ENCODE results near the gene C1GALT1C1L. TPM values are rescaled to one million over a fixed set of nuclear protein-coding genes. Genes with fewer than 3 reads are reported as not detected.
"Not testable (repeated sequence)": the region's sequence is repeated elsewhere in the genome, so short reads cannot be mapped to it uniquely, and the experiment has no call there.

Gene C1GALT1C1L
- total RNA-seq (2014; rRNA removed; shearing (Covaris generic)): 3.9 and 4.2 TPM in 2 replicates

GRCh38 chr2:43676322-43677050 lies at the start of gene C1GALT1C1L:
Gene C1GALT1C1L, minus strand, starts transcription at chr2:43676429. Its CDS starts 107 bp downstream, at chr2:43676322.
- DNase-seq (ENCODE audit: low spot score): peak; percentile 49

GRCh38 chr2:43725711-43726246 lies 49.5 kb upstream of the C1GALT1C1L start:
- DNase-seq (ENCODE audit: low spot score): no peak

DNA sequence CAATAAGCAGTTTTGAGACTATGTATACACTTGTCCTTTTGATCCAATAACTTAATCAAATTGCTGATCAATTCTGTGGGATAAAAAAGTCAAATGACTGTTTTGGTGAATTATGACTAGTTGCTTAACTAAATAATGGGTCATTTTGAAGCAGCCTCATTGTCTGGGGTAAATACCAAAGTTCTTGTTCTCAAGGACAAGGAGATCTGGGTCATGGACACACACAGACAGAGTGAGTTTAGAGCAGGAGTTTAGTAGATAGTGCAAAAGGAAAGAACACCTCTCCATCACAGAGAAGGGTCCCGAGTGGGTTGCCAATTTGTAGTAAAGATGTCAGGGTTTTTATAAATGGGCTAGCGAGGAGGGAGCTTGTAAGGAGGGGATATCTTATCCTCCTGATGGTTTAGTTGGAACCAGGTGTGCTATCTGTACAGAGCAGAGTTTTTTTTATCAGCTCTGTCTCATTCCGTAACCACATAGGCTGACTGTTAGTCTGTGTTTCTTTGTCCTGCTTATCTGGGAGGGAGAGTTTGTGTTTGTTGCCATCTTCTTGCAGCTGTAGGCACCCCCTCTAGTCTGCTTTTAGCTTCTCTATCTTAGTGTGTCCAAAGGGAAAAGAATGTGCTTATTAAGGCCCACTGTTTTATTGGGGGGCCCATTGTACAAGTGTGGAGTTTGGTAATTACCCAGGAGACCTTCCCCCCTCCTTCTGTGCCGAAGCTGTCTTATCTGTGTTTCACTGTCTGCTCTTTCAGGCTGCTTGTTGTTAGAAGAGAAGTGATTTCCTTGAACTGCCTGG lies 48.7 kb upstream of the C1GALT1C1L start:
- DNase-seq (ENCODE audit: low spot score): no peak

GRCh38 chr2:43718530-43719124 lies 42.4 kb upstream of the C1GALT1C1L start:
- DNase-seq (ENCODE audit: low spot score): no peak

DNA sequence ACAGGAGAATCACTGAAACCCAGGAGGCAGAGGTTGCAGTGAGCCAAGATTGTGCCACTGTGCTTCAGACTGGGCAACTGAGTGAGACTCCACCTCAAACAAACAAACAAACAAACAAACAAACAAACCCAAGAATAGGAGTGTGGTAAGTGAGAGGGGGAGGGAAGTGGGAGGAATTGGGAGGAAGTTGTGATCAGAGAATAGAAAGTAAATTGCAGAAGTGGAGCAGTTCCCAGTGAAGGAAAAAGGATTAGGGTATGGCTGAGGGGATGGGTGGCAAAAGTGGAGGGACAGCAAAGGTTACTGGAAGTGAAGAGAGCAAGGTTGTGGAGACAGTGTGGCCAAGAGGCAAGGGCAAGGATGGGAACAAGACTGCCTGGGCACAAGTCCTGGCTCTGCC lies 41.1 kb upstream of the C1GALT1C1L start:
- no peak for DNase-seq (ENCODE audit: low spot score)

DNA sequence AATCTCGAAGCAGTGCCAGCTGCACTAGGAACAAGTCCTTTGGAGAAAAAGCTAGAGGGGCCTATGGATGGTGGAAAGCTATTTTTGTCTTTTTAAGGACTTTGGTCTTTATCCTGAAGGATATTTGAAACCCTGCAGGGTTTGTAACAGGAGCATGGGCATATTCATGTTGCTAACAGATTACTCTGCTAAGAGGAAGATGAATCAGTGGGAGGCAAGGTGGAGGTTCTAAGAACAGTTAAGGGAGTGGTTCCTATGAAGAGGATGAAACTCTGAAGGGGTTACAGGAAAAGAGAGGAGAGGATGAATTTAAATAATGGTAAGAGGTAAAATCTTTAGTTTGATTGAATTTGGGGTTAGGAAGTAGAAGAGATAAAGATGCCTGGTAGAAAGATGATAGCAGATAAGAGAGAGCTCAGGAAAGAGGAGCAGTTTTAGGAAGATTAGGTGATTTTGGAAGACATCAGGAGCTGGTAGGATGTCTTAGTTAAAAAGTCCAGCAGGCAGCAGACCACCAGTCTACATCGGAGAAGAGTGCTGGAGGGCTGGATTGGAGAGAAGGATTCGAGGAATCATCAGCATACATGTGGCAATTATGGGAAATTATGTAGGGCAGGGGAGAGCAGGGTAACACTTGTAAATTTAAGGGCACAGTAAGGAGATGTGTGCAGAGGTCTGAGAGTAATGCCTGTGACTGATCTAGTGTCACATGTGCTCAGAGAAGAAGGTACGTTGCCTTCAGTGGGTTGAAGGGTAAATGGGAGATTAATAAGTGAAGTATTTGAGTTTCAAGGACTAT lies 39.3 kb upstream of the C1GALT1C1L start:
- DNase-seq (ENCODE audit: low spot score): no peak

DNA sequence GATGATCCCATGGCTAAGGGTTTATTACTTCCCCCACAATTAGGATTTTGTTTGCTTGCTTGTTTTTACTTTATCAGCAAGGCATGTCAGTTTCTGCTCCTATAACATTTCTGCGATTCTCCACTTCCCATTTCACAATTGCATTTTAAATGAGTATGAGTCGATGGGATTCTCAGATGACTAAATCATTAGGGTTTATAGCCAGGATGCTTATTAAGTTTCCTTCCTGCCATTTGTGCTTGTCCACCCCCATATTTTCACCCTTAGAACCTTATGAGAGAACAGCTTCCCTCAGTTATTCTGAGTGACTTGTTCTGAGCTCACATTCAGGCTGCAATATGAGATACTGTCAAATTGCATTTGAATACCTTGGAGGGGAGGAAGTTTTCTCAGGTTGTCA lies 37.9 kb upstream of the C1GALT1C1L start:
- DNase-seq (ENCODE audit: low spot score): no peak

- DNase-seq (ENCODE audit: low spot score): no peak
These were observed 34.6 kb upstream of the C1GALT1C1L start for GRCh38 chr2:43710866-43711265.

DNA sequence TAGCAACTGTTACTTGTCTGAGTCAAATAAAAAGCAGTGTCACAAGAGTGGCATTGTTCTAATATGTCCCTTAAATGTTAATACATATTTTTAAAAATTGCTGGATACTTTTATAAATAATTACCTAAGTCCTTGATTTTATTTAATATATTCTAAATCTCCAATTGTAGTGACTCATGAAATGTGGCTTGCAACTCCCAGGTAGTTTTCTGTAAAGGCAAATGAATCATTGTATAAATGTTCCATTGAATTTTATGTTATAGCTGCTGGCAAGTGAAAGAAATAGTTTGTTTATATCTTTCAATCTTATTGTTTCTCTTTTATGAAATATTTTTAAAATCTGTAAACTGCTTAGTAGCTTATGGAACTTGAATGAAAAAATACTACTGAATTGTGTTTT lies 32.7 kb upstream of the C1GALT1C1L start:
- no peak for DNase-seq (ENCODE audit: low spot score)

- no peak for DNase-seq (ENCODE audit: low spot score)
These were observed 31.9 kb upstream of the C1GALT1C1L start for GRCh38 chr2:43708178-43708577.

DNA sequence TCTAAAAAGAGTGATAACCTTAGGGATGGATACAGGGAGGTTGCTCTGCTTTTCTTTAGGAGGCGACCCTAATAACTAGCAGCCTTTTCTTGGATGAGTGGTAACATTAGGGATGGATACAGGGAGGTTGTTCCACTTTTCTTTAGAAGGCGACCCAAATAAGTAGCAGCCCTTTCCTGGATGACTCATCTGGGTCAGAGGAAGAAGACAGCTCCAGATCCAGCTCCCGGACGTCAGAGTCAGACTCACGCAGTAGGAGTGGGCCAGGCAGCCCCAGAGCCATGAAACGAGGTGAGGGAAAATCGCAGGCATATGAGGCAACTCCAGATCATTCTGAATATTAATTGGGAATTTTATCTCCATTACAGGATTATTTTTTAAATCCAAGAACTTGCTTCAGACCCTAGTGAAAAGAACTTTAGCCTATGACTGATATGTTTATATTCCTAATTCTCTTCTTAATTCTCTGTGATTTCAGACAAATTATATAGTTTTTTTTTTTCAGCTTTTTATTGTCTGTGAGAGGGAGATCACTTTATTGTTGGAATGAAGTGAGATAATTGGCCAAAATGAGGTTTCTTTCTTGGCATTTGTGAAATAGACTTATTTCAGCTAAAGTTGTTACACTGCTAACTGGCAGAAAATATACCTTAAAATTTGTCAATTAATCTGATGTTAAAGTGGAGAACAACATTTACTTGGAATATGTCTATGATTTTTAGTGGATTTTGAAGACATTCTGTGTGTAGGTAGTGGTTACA lies 31.2 kb upstream of the C1GALT1C1L start:
- peak; percentile 66 for DNase-seq (ENCODE audit: low spot score)

GRCh38 chr2:43701111-43701510 lies 24.9 kb upstream of the C1GALT1C1L start:
- DNase-seq (ENCODE audit: low spot score): no peak

GRCh38 chr2:43699761-43700160 lies 23.5 kb upstream of the C1GALT1C1L start:
- no peak for DNase-seq (ENCODE audit: low spot score)

DNA sequence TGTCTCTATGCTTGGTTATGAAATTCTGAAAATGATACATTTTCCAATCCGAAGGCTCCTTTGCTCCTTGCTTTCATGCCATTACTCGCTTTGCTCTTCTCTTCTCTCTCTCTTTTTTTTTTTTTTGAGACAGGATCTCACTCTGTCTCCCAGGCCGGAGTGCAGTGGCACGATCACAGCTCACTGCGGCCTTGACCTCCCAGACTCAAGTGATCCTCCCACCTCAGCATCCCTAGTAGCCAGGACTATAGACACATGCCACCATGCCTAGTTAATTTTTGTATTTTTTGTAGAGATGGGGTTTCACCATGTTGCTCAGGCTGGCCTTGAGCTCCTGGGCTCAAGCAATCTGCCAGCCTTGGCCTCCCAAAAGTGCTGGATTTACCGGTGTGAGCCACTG lies 21.9 kb upstream of the C1GALT1C1L start:
- not testable (repeated sequence) for DNase-seq (ENCODE audit: low spot score)

GRCh38 chr2:43692428-43692994 lies 16.3 kb upstream of the C1GALT1C1L start:
- DNase-seq (ENCODE audit: low spot score): no peak

GRCh38 chr2:43689999-43690398 lies 13.8 kb upstream of the C1GALT1C1L start:
- no peak for DNase-seq (ENCODE audit: low spot score)

DNA sequence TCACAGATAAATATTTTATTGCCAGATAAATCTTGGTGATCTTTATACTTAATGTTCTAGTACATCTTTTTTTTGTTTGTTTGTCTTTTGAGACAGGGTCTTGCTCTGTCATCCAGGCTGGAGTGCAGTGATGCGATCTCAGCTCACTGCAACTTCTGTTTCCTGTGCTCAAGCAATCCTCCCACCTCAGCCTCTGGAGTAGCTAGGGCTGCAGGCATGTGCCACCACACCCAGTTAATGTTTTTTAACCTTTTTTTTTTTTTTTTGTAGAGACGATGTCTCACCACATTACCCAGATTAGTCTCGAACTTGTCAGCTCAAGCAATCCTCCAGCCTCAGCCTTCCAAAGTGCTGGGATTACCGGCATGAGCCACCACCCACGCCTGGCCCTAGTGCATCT lies 9.1 kb upstream of the C1GALT1C1L start:
- DNase-seq (ENCODE audit: low spot score): peak; percentile 27

DNA sequence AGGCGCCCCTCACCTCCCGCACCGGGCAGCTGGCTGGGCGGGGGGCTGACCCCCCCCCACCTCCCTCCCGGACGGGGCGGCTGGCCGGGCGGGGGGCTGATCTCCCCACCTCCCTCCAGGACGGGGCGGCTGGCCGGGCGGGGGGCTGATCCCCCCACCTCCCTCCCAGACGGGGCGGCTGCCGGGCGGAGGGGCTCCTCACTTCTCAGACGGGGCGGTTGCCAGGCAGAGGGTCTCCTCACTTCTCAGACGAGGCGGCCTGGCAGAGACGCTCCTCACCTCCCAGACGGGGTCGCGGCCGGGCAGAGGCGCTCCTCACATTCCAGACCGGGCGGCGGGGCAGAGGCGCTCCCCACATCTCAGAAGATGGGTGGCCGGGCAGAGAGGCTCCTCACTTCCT lies 1.6 kb upstream of the C1GALT1C1L start:
- not testable (repeated sequence) for DNase-seq (ENCODE audit: low spot score)

GRCh38 chr2:43675646-43676321 lies 445 bp downstream of the C1GALT1C1L start:
- DNase-seq (ENCODE audit: low spot score): no peak

GRCh38 chr2:43657241-43657640 lies 19.0 kb downstream of the C1GALT1C1L start:
- no peak for DNase-seq (ENCODE audit: low spot score)

Measured in H4 (cell line).